Peyer's patch (tissue), 4 donors: ENCODE results near the gene RBM4B.

ENCODE experiments used
- CTCF ChIP-seq, 6 experiments: fragments of 450-650 bp in 4 of 6; fragments of 200-600 bp in 2 of 6; sonication (generic) in 1 of 6; IDR thresholded peaks; one replicate each; pipeline ENCODE4 v1.5.1; 2017 to 2019; ENCODE audit warnings: antibody characterized with exemption in 6 of 6, mild to moderate bottlenecking in 3 of 6, moderate library complexity in 1 of 6
- POLR2A ChIP-seq, 2 donors: fragments of 450-650 bp; IDR thresholded peaks; one replicate each; pipeline ENCODE4 v1.5.1; 2017; ENCODE audit warnings: antibody characterized with exemption in 2 of 2, mild to moderate bottlenecking in 2 of 2, moderate library complexity in 2 of 2

- no peak for TF ChIP-seq CTCF (IDR thresholded peaks at IDR 0.05)
- no peak for TF ChIP-seq POLR2A (IDR thresholded peaks at IDR 0.05)
These were observed 36.2 kb upstream of the RBM4B start for GRCh38 chr11:66713746-66714480.
